ENCODE measurements around the gene HABP4.

- TF ChIP-seq CTCF (conservative IDR thresholded peaks at IDR 0.05; ENCODE audit: low read depth, low read length) (peak; percentile 44), POLR2A (IDR thresholded peaks at IDR 0.05; ENCODE audit: low read depth, low read length) (no peak), CEBPB (IDR thresholded peaks at IDR 0.05; ENCODE audit: low read depth, low read length) (no peak)
These were observed 8.0 kb upstream of the HABP4 start for GRCh38 chr9:96441798-96442445.
